ENCODE data around the gene RERE.

Gene RERE

DNA sequence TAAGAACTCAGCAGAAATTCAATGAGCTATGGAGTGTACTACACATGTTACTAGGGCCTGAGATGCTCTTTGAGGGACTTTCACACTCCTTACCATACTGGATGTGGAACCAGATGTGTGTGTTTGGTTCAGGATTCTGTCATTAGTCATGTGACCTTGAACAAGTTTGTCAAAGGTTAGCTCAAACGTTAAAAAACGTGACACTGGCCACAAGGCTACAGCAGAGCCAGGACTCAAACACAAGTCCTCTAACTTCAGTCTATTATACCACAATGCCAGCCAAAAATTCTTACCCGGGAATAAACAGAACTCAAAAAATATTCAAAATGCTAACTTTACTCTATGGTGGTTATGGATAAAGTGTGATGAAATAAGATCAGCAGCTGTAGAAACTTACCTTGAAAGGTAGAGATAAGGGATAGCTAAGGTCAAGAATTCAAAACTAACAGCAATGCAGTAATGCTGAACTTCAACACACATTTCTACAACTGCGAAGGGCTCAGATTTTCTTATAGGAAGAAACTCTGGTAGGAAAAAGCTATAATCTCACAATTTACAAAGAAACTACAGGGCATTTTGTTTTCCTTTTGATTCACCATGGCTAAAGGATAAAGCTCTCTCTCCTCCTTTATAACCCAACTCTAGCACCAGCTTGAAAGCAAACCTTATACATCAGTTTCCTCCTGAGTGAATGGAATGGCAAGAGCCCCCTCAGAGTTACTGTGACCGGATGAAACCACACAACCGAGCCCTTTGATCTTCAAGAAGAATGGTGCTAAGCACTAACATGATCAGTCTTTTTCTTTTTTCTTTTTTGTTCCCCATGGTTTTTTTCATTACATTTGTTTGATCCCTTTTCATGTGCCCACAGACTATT, 265.6 kb downstream of the RERE start:
- H3K4me1 ChIP-seq (ENCODE audit: control insufficient read depth, insufficient read depth, low read length, poor library complexity, severe bottlenecking), result no peaks in the 10 kb centered on the region
- no peaks in the 10 kb centered on the region for H3K36me3 ChIP-seq (ENCODE audit: control insufficient read depth, insufficient read depth, low read length)
- no peak overlapping the region for H3K27ac ChIP-seq (ENCODE audit: insufficient read depth, low read length, poor library complexity, severe bottlenecking)
- no peak for DNase-seq
- H3K9me3 ChIP-seq (ENCODE audit: control insufficient read depth, low read length), result no peaks in the 10 kb centered on the region
- H3K27me3 ChIP-seq (replicated peaks; ENCODE audit: control insufficient read depth, insufficient read depth, low read length, poor library complexity, severe bottlenecking), result no peaks in the 10 kb centered on the region
- H3K4me3 ChIP-seq (ENCODE audit: insufficient read depth, low read depth, low read length, poor library complexity, severe bottlenecking), result no peak overlapping the region

DNA sequence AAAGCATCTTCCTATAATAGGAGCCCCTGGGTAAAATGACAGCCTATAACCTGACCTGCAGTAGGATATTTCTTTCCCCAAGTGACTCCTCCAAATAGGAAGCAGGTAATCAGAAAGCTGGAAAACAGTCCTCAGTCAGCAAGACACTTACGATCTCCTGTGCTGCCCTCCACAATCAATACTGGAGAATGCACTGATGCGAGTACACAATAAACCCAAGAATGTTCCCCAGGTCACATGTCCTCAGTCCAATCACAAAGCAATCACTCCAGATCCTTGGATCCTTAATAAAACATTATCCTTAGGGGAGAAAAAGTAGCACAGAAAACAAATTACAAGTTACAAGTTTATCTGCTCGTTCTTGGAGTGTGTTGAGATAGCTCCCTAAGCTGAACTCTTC, 266.4 kb downstream of the RERE start:
- H3K27me3 ChIP-seq (replicated peaks; ENCODE audit: control insufficient read depth, insufficient read depth, low read length, poor library complexity, severe bottlenecking), result no peaks in the 10 kb centered on the region
- no peaks in the 10 kb centered on the region for H3K4me1 ChIP-seq (ENCODE audit: control insufficient read depth, insufficient read depth, low read length, poor library complexity, severe bottlenecking)
- H3K36me3 ChIP-seq (ENCODE audit: control insufficient read depth, insufficient read depth, low read length), result no peaks in the 10 kb centered on the region
- H3K9me3 ChIP-seq (ENCODE audit: control insufficient read depth, low read length), result no peaks in the 10 kb centered on the region
- H3K27ac ChIP-seq (ENCODE audit: insufficient read depth, low read length, poor library complexity, severe bottlenecking), result no peak overlapping the region
- H3K4me3 ChIP-seq (ENCODE audit: insufficient read depth, low read depth, low read length, poor library complexity, severe bottlenecking), result no peak overlapping the region
- no peak for DNase-seq

DNA sequence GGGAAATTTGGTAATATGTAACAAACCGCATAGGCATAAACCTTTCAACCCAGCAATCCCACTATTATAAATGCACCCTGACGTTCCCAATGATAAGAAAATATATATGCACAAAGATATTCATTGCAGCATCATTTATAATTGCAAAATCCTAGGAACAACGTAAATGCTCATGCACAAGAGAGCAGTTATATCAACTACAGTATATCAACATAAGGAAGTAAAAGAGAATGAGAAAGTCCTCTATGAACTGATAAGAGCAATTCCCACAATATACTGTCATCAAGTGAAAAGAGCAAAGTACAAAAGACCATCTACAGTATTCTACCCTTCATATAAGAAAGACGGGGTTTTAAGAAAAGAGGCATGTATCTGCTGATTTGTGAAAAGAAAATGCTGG, 269.6 kb downstream of the RERE start:
- no peak overlapping the region for H3K27ac ChIP-seq (ENCODE audit: insufficient read depth, low read length, poor library complexity, severe bottlenecking)
- H3K36me3 ChIP-seq (ENCODE audit: control insufficient read depth, insufficient read depth, low read length), result no peaks in the 10 kb centered on the region
- H3K4me1 ChIP-seq (ENCODE audit: control insufficient read depth, insufficient read depth, low read length, poor library complexity, severe bottlenecking), result peaks cover 3% of the 10 kb centered on the region
- no peaks in the 10 kb centered on the region for H3K27me3 ChIP-seq (replicated peaks; ENCODE audit: control insufficient read depth, insufficient read depth, low read length, poor library complexity, severe bottlenecking)
- no peak for DNase-seq
- H3K4me3 ChIP-seq (ENCODE audit: insufficient read depth, low read depth, low read length, poor library complexity, severe bottlenecking), result no peak overlapping the region
- no peaks in the 10 kb centered on the region for H3K9me3 ChIP-seq (ENCODE audit: control insufficient read depth, low read length)

DNA sequence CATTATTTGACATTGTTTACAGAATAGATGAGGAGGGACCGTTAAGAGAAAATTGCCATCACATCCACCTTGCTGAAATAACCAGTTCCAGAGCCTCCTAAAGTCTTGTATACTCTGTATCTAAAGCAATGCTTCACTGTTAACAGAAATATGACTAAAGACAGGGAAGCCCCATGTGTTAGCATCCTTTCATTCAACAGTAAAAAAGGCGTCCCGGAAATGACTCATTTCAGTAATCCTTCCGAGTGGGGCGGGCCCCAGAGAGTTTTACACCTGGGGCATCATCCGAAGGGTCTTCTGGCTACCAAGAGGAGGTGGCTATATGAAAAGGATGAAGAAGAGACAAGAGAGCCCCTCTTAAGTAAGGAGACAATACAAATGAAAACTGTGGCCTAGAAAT, 272.4 kb downstream of the RERE start:
- no peak for DNase-seq
- no peak overlapping the region for H3K27ac ChIP-seq (ENCODE audit: insufficient read depth, low read length, poor library complexity, severe bottlenecking)
- no peaks in the 10 kb centered on the region for H3K9me3 ChIP-seq (ENCODE audit: control insufficient read depth, low read length)

GRCh38 chr1:8544644-8545043, 272.8 kb downstream of the RERE start:
- Histone ChIP-seq H3K36me3 (ENCODE audit: control insufficient read depth, insufficient read depth, low read length) (no peaks in the 10 kb centered on the region), H3K27ac (ENCODE audit: insufficient read depth, low read length, poor library complexity, severe bottlenecking) (no peak overlapping the region), H3K4me1 (ENCODE audit: control insufficient read depth, insufficient read depth, low read length, poor library complexity, severe bottlenecking) (peaks cover 3% of the 10 kb centered on the region), H3K27me3 (replicated peaks; ENCODE audit: control insufficient read depth, insufficient read depth, low read length, poor library complexity, severe bottlenecking) (no peaks in the 10 kb centered on the region), H3K9me3 (ENCODE audit: control insufficient read depth, low read length) (no peaks in the 10 kb centered on the region), H3K4me3 (ENCODE audit: insufficient read depth, low read depth, low read length, poor library complexity, severe bottlenecking) (no peak overlapping the region)
- no peak for DNase-seq

More for the DNA sequence above, 272.4 kb downstream of the RERE start:
- Histone ChIP-seq H3K4me1 (ENCODE audit: control insufficient read depth, insufficient read depth, low read length, poor library complexity, severe bottlenecking) (peaks cover 3% of the 10 kb centered on the region), H3K4me3 (ENCODE audit: insufficient read depth, low read depth, low read length, poor library complexity, severe bottlenecking) (no peak overlapping the region), H3K36me3 (ENCODE audit: control insufficient read depth, insufficient read depth, low read length) (no peaks in the 10 kb centered on the region), H3K27me3 (replicated peaks; ENCODE audit: control insufficient read depth, insufficient read depth, low read length, poor library complexity, severe bottlenecking) (no peaks in the 10 kb centered on the region)

- no peaks in the 10 kb centered on the region for H3K27me3 ChIP-seq (replicated peaks; ENCODE audit: control insufficient read depth, insufficient read depth, low read length, poor library complexity, severe bottlenecking)
- peaks cover 3% of the 10 kb centered on the region for H3K4me1 ChIP-seq (ENCODE audit: control insufficient read depth, insufficient read depth, low read length, poor library complexity, severe bottlenecking)
- no peaks in the 10 kb centered on the region for H3K36me3 ChIP-seq (ENCODE audit: control insufficient read depth, insufficient read depth, low read length)
- no peak for DNase-seq
- no peak overlapping the region for H3K4me3 ChIP-seq (ENCODE audit: insufficient read depth, low read depth, low read length, poor library complexity, severe bottlenecking)
- no peak overlapping the region for H3K27ac ChIP-seq (ENCODE audit: insufficient read depth, low read length, poor library complexity, severe bottlenecking)
- H3K9me3 ChIP-seq (ENCODE audit: control insufficient read depth, low read length), result no peaks in the 10 kb centered on the region
Observed at GRCh38 chr1:8543965-8544364, 273.5 kb downstream of the RERE start.

DNA sequence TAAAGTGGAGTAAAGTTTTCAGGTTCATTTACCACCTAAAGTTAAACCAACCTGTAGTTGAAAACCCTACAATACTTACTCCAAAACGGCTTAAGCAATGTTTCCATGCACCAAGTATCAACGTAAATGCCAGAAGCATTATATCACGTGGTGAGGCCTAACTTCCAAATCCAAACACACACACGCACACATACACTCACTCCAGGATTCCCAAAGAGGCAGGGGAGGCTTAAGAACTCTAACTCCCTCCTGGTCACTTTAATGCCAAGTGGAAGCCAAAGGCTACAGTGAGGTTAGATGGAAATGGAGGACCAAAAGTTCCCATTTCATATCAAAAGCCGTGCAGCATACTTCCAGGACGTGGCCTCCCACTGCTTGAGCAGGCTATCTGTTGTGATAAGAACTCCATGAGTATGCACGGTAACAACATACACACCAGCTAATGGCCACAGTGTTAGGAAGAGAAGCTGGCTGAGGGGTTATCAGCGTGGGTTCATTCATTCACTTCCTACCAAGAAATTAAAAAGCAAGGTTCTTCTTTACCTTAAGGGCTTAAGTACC, 275.4 kb downstream of the RERE start:
- DNase-seq, result no peak

GRCh38 chr1:8540971-8541370, 276.5 kb downstream of the RERE start:
- Histone ChIP-seq H3K27ac (ENCODE audit: insufficient read depth, low read length, poor library complexity, severe bottlenecking) (no peak overlapping the region), H3K4me1 (ENCODE audit: control insufficient read depth, insufficient read depth, low read length, poor library complexity, severe bottlenecking) (peaks cover 3% of the 10 kb centered on the region), H3K9me3 (ENCODE audit: control insufficient read depth, low read length) (no peaks in the 10 kb centered on the region), H3K4me3 (ENCODE audit: insufficient read depth, low read depth, low read length, poor library complexity, severe bottlenecking) (no peak overlapping the region), H3K27me3 (replicated peaks; ENCODE audit: control insufficient read depth, insufficient read depth, low read length, poor library complexity, severe bottlenecking) (no peaks in the 10 kb centered on the region), H3K36me3 (ENCODE audit: control insufficient read depth, insufficient read depth, low read length) (no peaks in the 10 kb centered on the region)
- DNase-seq, result no peak

More for the DNA sequence above, 275.4 kb downstream of the RERE start:
- Histone ChIP-seq H3K27me3 (replicated peaks; ENCODE audit: control insufficient read depth, insufficient read depth, low read length, poor library complexity, severe bottlenecking) (no peaks in the 10 kb centered on the region), H3K4me3 (ENCODE audit: insufficient read depth, low read depth, low read length, poor library complexity, severe bottlenecking) (no peak overlapping the region), H3K36me3 (ENCODE audit: control insufficient read depth, insufficient read depth, low read length) (no peaks in the 10 kb centered on the region), H3K27ac (ENCODE audit: insufficient read depth, low read length, poor library complexity, severe bottlenecking) (no peak overlapping the region), H3K9me3 (ENCODE audit: control insufficient read depth, low read length) (no peaks in the 10 kb centered on the region), H3K4me1 (ENCODE audit: control insufficient read depth, insufficient read depth, low read length, poor library complexity, severe bottlenecking) (peaks cover 3% of the 10 kb centered on the region)

DNA sequence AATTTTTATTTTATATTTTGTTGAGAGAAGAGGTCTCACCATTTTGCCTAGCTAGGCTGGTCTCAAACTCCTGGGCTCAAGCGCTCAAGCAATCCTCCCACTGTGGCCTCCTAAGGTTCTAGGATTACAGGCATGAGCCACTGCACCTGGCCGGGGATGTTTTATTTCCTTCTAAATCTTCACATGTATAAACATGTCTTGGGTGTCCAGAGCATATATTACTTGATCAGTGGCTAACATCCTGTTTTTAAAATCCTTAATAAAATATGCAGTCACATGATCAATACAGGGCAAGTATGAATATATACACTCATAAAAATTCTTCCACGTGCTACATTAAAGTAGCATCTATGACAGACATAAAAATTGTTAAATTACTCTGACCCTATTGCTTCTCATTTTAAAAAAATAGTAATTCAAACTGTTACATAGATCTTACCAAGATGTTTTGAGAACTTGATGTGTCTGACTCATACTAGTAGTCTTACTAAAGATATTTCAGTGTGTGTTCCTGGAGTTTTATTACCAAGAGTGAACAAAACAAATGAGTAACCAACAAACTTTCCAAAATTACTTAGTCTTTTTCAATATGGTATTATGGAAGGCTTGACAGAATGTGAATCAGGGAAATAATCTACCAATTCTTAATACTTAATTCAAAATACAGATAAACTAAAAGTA, 277.0 kb downstream of the RERE start:
- Histone ChIP-seq H3K4me3 (ENCODE audit: insufficient read depth, low read depth, low read length, poor library complexity, severe bottlenecking) (no peak overlapping the region), H3K27ac (ENCODE audit: insufficient read depth, low read length, poor library complexity, severe bottlenecking) (no peak overlapping the region), H3K9me3 (ENCODE audit: control insufficient read depth, low read length) (no peaks in the 10 kb centered on the region), H3K27me3 (replicated peaks; ENCODE audit: control insufficient read depth, insufficient read depth, low read length, poor library complexity, severe bottlenecking) (no peaks in the 10 kb centered on the region), H3K36me3 (ENCODE audit: control insufficient read depth, insufficient read depth, low read length) (no peaks in the 10 kb centered on the region), H3K4me1 (ENCODE audit: control insufficient read depth, insufficient read depth, low read length, poor library complexity, severe bottlenecking) (peaks cover 3% of the 10 kb centered on the region)
- no peak for DNase-seq

DNA sequence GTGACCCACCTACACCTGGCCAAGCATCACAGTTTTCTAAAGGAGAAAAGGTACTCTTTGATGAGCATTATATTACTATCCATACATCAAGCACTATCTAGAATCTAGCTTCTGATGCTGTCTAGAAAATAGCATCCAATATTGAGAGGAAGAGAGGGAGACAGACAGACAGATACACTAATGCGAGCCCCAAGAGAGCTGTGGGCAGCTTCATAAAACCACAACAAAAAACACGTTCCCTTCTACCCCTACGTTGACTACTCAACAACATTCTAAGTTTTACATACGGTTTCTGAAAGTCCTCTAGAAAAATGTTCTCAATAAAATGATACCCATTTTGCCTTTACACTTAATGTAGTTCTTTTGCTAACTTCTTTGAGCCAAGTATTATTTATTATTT, 277.8 kb downstream of the RERE start:
- Histone ChIP-seq H3K4me3 (ENCODE audit: insufficient read depth, low read depth, low read length, poor library complexity, severe bottlenecking) (no peak overlapping the region), H3K9me3 (ENCODE audit: control insufficient read depth, low read length) (no peaks in the 10 kb centered on the region), H3K4me1 (ENCODE audit: control insufficient read depth, insufficient read depth, low read length, poor library complexity, severe bottlenecking) (no peaks in the 10 kb centered on the region), H3K36me3 (ENCODE audit: control insufficient read depth, insufficient read depth, low read length) (no peaks in the 10 kb centered on the region), H3K27me3 (replicated peaks; ENCODE audit: control insufficient read depth, insufficient read depth, low read length, poor library complexity, severe bottlenecking) (no peaks in the 10 kb centered on the region), H3K27ac (ENCODE audit: insufficient read depth, low read length, poor library complexity, severe bottlenecking) (no peak overlapping the region)
- no peak for DNase-seq

Data from effector memory CD4-positive, alpha-beta T cell (primary cell).